IMR-90 (cell line): Measurements from ENCODE around the gene NR1H4. TPM values are rescaled to one million over a fixed set of nuclear protein-coding genes. Genes with fewer than 3 reads are reported as not detected.

Experiments used
- ATAC-seq: fragments of 200-7000 bp; cut with Tn5 transposase; 2 replicates; pipeline ENCODE4 v1.9.1; 2020; ENCODE audit warnings: low read depth, mild to moderate bottlenecking, moderate library complexity
- BruUV-seq: library from RNA; stranded (reverse); fragments of 400-500 nt; replicated peaks from 2 replicates; lab custom pipeline; 2021; lab: Mats Ljungman, UMichigan
- CTCF ChIA-PET: fragments of 300-600 bp; formaldehyde crosslinking; extraction: SDS; loops from one replicate; lab custom pipeline; 2021; ENCODE audit warnings: antibody characterized with exemption; lab: Yijun Ruan, JAX
- POLR2A ChIA-PET: fragments of 300-600 bp; sonication (Branson Sonifier 250); formaldehyde crosslinking; loops from one replicate; lab custom pipeline; 2022; ENCODE audit warnings: antibody characterized with exemption; ENCODE audit not compliant: unreplicated experiment; lab: Charles Lee
- DNase-seq: peaks from one replicate; pipeline ENCODE4 v3.0.0; 2013
- H2AFZ ChIP-seq: replicated peaks from 2 replicates; pipeline ENCODE3; 2013; ENCODE audit warnings: low read length, mild to moderate bottlenecking; ENCODE audit not compliant: poor library complexity
- H2AK5ac ChIP-seq: 2 replicates; pipeline ENCODE4 v1.6.1; 2013; ENCODE audit warnings: low read depth, low read length, inconsistent platforms
- H2AK9ac ChIP-seq: replicated peaks from 2 replicates; pipeline ENCODE3; 2013; ENCODE audit warnings: mild to moderate bottlenecking, low read depth, low read length, moderate library complexity; ENCODE audit not compliant: poor library complexity
- H2BK120ac ChIP-seq: 2 replicates; pipeline ENCODE4 v1.6.1; 2013; ENCODE audit warnings: low read depth, low read length, inconsistent platforms
- H2BK15ac ChIP-seq: 3 replicates; pipeline ENCODE4 v1.6.1; 2013; ENCODE audit warnings: low read depth, low read length, inconsistent platforms
- H2BK20ac ChIP-seq: 2 replicates; pipeline ENCODE4 v1.6.1; 2013; ENCODE audit warnings: low read depth, mild to moderate bottlenecking, inconsistent platforms, low read length, moderate library complexity
- H2BK5ac ChIP-seq: 2 replicates; pipeline ENCODE4 v1.6.1; 2013; ENCODE audit warnings: mild to moderate bottlenecking, low read depth, low read length, inconsistent platforms; ENCODE audit not compliant: poor library complexity, severe bottlenecking
- H3K14ac ChIP-seq: replicated peaks from 2 replicates; pipeline ENCODE4 v1.6.1; 2013; ENCODE audit warnings: low read depth, low read length, inconsistent platforms
- H3K18ac ChIP-seq: 2 replicates; pipeline ENCODE4 v1.6.1; 2013; ENCODE audit warnings: low read depth, low read length, control low read depth
- H3K23ac ChIP-seq: 2 replicates; pipeline ENCODE4 v1.6.1; 2013; ENCODE audit warnings: low read depth, low read length, inconsistent platforms
- H3K27ac ChIP-seq: 2 replicates; pipeline ENCODE4 v1.5.1; 2013; ENCODE audit warnings: mild to moderate bottlenecking, control low read depth, low read length; ENCODE audit not compliant: insufficient read depth
- H3K27me3 ChIP-seq: 2 replicates; pipeline ENCODE4 v1.6.1; 2013; ENCODE audit warnings: low read length; ENCODE audit not compliant: control insufficient read depth, insufficient read depth
- H3K36me3 ChIP-seq: 2 replicates; pipeline ENCODE4 v1.6.1; 2013; ENCODE audit warnings: low read length, mixed read lengths; ENCODE audit not compliant: control insufficient read depth, insufficient read depth
- H3K4ac ChIP-seq: 2 replicates; pipeline ENCODE4 v1.6.1; 2013; ENCODE audit warnings: low read depth, low read length, inconsistent platforms
- H3K4me1 ChIP-seq: 2 replicates; pipeline ENCODE4 v1.6.1; 2013; ENCODE audit warnings: low read length, mixed read lengths; ENCODE audit not compliant: control insufficient read depth, insufficient read depth
- H3K4me2 ChIP-seq: 2 replicates; pipeline ENCODE4 v1.6.1; 2013; ENCODE audit warnings: low read depth, mild to moderate bottlenecking, control low read depth, low read length, moderate library complexity
- H3K4me3 ChIP-seq: 2 replicates; pipeline ENCODE4 v1.5.1; 2013; ENCODE audit warnings: low read depth, mild to moderate bottlenecking, control low read depth, low read length, moderate library complexity; ENCODE audit not compliant: insufficient read depth
- H3K56ac ChIP-seq: 2 replicates; pipeline ENCODE4 v1.6.1; 2013; ENCODE audit warnings: low read length, inconsistent platforms; ENCODE audit not compliant: insufficient read depth; ENCODE audit errors: extremely low read depth
- H3K79me1 ChIP-seq, 2 experiments: 2 replicates each; pipeline ENCODE4 v1.6.1; 2013; ENCODE audit warnings: low read length in 2 of 2, inconsistent platforms in 1 of 2, low read depth in 1 of 2
- H3K9ac ChIP-seq: 2 replicates; pipeline ENCODE4 v1.6.1; 2013; ENCODE audit warnings: low read depth, low read length, control low read depth
- H3K9me1 ChIP-seq: 2 replicates; pipeline ENCODE4 v1.6.1; 2013; ENCODE audit warnings: low read length, inconsistent platforms; ENCODE audit not compliant: insufficient read depth
- H3K9me3 ChIP-seq: 2 replicates; pipeline ENCODE4 v1.6.1; 2013; ENCODE audit warnings: low read length; ENCODE audit not compliant: control insufficient read depth, insufficient read depth
- H4K20me1 ChIP-seq: 2 replicates; pipeline ENCODE4 v1.6.1; 2013; ENCODE audit warnings: low read length, inconsistent platforms; ENCODE audit not compliant: insufficient read depth
- H4K5ac ChIP-seq: 2 replicates; pipeline ENCODE4 v1.6.1; 2013; ENCODE audit warnings: mild to moderate bottlenecking, low read depth, low read length, control low read depth
- H4K8ac ChIP-seq, 2 experiments: 2 replicates each; pipeline ENCODE4 v1.6.1; 2013; ENCODE audit warnings: low read depth in 2 of 2, low read length in 2 of 2, control low read depth in 1 of 2, inconsistent platforms in 1 of 2
- H4K91ac ChIP-seq: 2 replicates; pipeline ENCODE4 v1.6.1; 2013; ENCODE audit warnings: low read depth, low read length, inconsistent platforms; ENCODE audit not compliant: insufficient read depth
- BHLHE40 ChIP-seq: fragments of 150-350 bp; IDR thresholded peaks from 2 replicates; pipeline ENCODE4 v1.6.1; 2016; ENCODE audit warnings: mild to moderate bottlenecking, low read depth, low read length
- CHD1 ChIP-seq: IDR thresholded peaks from 2 replicates; pipeline ENCODE4 v1.6.1; 2012; ENCODE audit warnings: low read depth, low read length, improper control_type of control experiment
- CTCF ChIP-seq: conservative IDR thresholded peaks from 2 replicates; pipeline ENCODE4 v1.5.1; 2012; ENCODE audit warnings: mild to moderate bottlenecking, low read depth, low read length, improper control_type of control experiment
- ELK1 ChIP-seq: fragments of 150-350 bp; IDR thresholded peaks from 2 replicates; pipeline ENCODE4 v1.6.1; 2016; ENCODE audit warnings: low read depth, mild to moderate bottlenecking, low read length, moderate library complexity, borderline replicate concordance
- FOS ChIP-seq: fragments of 150-350 bp; IDR thresholded peaks from 2 replicates; pipeline ENCODE4 v1.6.1; 2016; ENCODE audit warnings: low read depth, low read length
- MAFK ChIP-seq: IDR thresholded peaks from 2 replicates; pipeline ENCODE4 v1.6.1; 2012; ENCODE audit warnings: low read depth, low read length, improper control_type of control experiment
- NFE2L2 ChIP-seq: fragments of 150-350 bp; IDR thresholded peaks from 2 replicates; pipeline ENCODE4 v1.6.1; 2016; ENCODE audit warnings: low read depth, mild to moderate bottlenecking, low read length
- POLR2A ChIP-seq: IDR thresholded peaks from 2 replicates; pipeline ENCODE4 v1.6.1; 2012; ENCODE audit warnings: mild to moderate bottlenecking, low read depth, low read length
- RAD21 ChIP-seq: IDR thresholded peaks from 2 replicates; pipeline ENCODE4 v1.6.1; 2012; ENCODE audit warnings: low read length, improper control_type of control experiment
- RCOR1 ChIP-seq: IDR thresholded peaks from 2 replicates; pipeline ENCODE4 v1.6.1; 2012; ENCODE audit warnings: mild to moderate bottlenecking, low read length, improper control_type of control experiment; ENCODE audit not compliant: insufficient replicate concordance
- WGBS, 2 experiments: methylation state at CpG; one replicate each; pipeline versions ENCODE4 v1.1.5 to v1.1.7; 2013; ENCODE audit warnings: missing lambda C conversion rate in 2 of 2; ENCODE audit not compliant: insufficient read length in 1 of 2; ENCODE audit errors: extremely low coverage in 2 of 2; 5-methylcytosine and 5-hydroxymethylcytosine counted together
- dilution Hi-C: fragments of 300-500 bp; cut with HindIII; formaldehyde crosslinking; loops from one replicate; pipeline ENCODE4 v1.14.3; 2018; ENCODE audit warnings: low sequenced_read_pairs; ENCODE audit not compliant: unreplicated experiment
- in situ Hi-C: fragments of 300-500 bp; cut with MboI; formaldehyde crosslinking; loops from 3 replicates; pipeline ENCODE4 v1.14.3; 2019; ENCODE audit warnings: low sequenced_read_pairs, inconsistent platforms, mixed read lengths
- intact Hi-C: fragments of 100-400 bp; cut with micrococcal nuclease; formaldehyde crosslinking; loops from 2 replicates; pipeline ENCODE4 v1.10.0; 2022
- polyA plus RNA-seq, 3 experiments: library from polyadenylated mRNA; depleted of rRNA; stranded (reverse); fragments of >200 nt; gene quantifications; 2 replicates each; pipeline ENCODE4 v1.2.3, GENCODE V29; 2012; ENCODE audit warnings: low replicate concordance in 1 of 3
- total RNA-seq: library from RNA; depleted of rRNA; stranded (reverse); fragments of >200 nt; gene quantifications from 2 replicates; pipeline ENCODE4 v1.2.3, GENCODE V29; 2012

The NR1H4 gene
- total and polyA plus RNA-seq, 2 of the 4 experiments (the other 2 are of a cell fraction): not detected

DNA sequence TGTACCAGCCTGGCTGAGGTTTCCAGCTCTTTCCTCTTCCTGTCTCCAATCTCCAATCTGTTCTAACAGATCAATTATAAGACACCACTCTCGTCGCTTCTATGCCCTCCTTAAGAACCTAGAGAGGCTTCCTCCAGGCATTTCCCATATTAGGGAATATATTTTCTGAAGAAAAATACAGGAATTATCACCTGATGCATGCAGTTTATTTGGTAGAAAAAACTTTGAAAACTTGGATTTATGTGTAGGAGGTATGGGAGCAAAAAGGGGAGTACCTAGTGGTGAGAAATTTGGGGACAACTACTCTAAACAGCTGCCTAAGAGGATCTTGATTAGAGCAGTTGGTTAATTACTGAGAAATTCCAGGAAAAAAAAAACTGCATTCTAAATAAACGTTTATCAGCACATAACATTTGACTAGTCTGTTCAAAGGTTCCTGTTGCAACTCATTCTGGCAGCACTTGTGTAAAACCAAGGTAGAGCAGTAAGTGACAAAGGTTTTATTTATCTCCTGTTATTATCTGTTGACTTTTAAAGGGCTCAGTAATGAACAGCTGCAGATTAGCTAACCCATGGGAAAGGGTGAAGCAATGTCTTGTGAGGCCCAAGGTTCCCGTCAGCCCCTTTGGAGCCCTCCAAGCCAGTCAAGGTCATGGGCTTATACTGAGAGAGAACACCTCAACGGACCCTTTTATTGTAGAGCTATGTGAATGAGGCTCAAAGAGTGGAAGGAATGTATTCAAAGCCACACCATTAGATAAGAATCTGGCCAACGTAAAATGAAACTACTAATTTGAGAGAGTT, 36.4 kb upstream of the NR1H4 start:
- no peak overlapping the region for H4K91ac ChIP-seq
- no peak overlapping the region for H3K56ac ChIP-seq
- H3K23ac ChIP-seq: no peak overlapping the region
- H3K9me1 ChIP-seq: no peaks in the 10 kb centered on the region
- H3K4me3 ChIP-seq: no peak overlapping the region
- H2AK9ac ChIP-seq: no peak overlapping the region
- no peaks in the 10 kb centered on the region for H3K79me1 ChIP-seq
- TF ChIP-seq CHD1 (no peak), NFE2L2 (no peak), POLR2A (no peak), FOS (no peak), BHLHE40 (no peak), RAD21 (no peak), ELK1 (no peak), CTCF (no peak), MAFK (no peak), RCOR1 (no peak)
- in situ Hi-C loops: no loop called here
- H2AFZ ChIP-seq: no peak overlapping the region
- no peak overlapping the region for H4K8ac ChIP-seq
- H2BK20ac ChIP-seq: no peak overlapping the region
- no CpG with 5 or more reads among the region's 6 CpGs for WGBS, 2 experiments
- H3K9me3 ChIP-seq: no peaks in the 10 kb centered on the region
- H2BK15ac ChIP-seq: no peak overlapping the region
- DNase-seq: no peak
- intact Hi-C loops: no loop called here
- no peaks in the 10 kb centered on the region for H3K4me1 ChIP-seq
- no peak overlapping the region for H2BK120ac ChIP-seq
- H2BK5ac ChIP-seq: no peak overlapping the region
- no peak overlapping the region for H3K9ac ChIP-seq
- ChIA-PET POLR2A (no interaction called here), CTCF (no interaction called here)
- H4K5ac ChIP-seq: no peak overlapping the region
- H3K27me3 ChIP-seq: no peaks in the 10 kb centered on the region
- H4K20me1 ChIP-seq: no peaks in the 10 kb centered on the region
- no peaks in the 10 kb centered on the region for H3K36me3 ChIP-seq
- dilution Hi-C loops: no loop called here
- ATAC-seq: no peak
- BruUV-seq: no TSS peak
- no peak overlapping the region for H3K27ac ChIP-seq
- no peak overlapping the region for H3K4me2 ChIP-seq
- H3K14ac ChIP-seq: no peak overlapping the region
- H2AK5ac ChIP-seq: no peak overlapping the region
- no peak overlapping the region for H3K18ac ChIP-seq
- no peak overlapping the region for H3K4ac ChIP-seq
